Measurements from ENCODE around the gene FABP1.

The FABP1 gene

GRCh38 chr2:88113069-88113468, 14.8 kb downstream of the FABP1 start:
- no peak for DNase-seq

DNA sequence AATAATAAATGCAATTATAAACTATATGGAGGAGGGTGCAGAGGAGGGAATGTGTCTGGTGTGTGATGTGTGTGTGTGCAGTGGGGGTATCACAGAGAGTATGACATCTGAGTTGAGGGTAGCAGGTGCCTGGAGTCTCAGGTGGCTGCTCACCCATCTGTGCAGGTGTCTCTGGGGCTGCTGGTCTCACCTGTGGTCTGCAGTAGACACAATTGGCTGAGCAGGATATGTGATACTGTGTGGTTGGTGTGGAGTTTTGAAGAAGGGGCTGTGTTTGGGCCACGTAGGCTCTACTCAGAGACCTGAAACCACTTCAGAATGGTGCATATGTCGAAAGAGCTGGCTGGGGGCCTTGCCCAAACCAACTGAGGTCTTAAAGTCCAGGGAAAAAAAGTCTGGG, 17.0 kb downstream of the FABP1 start:
- DNase-seq = no peak

DNA sequence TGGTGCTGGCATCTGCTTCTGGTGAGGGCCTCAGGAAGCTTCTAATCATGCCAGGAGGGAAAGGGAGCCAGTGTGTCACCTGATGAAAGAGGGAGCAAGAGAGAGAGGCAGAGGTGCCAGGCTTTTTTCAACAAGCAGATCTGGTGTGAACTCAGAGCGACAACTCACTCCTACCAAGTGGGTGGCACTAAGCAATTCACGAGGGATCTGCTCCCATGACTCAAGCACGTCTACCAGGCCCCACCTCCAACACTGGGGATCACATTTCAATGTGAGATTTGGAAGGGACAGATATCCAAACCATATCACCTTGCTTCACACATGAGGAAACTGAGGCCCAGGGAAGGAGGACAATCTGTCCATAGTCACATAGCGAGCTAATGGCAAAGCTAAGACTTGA, 19.1 kb downstream of the FABP1 start:
- no peak for DNase-seq

DNA sequence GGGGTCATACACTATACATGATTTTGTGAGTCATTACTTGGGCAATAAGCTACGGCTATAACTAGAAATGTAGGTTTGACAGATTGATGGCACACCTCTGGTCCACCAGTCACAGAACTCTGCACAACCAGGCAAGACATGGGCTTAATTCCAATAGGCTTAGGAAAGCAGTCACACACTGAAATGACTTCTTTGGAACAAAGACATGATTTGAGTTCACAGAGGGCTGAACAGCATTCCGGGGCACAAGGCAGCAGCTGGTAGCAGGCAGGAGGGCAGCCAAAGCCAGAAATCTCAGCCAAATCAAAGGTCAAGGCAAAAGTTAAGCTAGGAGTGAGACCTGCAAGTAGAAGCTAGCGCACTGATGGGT, 27.4 kb downstream of the FABP1 start:
- DNase-seq = no peak

DNA sequence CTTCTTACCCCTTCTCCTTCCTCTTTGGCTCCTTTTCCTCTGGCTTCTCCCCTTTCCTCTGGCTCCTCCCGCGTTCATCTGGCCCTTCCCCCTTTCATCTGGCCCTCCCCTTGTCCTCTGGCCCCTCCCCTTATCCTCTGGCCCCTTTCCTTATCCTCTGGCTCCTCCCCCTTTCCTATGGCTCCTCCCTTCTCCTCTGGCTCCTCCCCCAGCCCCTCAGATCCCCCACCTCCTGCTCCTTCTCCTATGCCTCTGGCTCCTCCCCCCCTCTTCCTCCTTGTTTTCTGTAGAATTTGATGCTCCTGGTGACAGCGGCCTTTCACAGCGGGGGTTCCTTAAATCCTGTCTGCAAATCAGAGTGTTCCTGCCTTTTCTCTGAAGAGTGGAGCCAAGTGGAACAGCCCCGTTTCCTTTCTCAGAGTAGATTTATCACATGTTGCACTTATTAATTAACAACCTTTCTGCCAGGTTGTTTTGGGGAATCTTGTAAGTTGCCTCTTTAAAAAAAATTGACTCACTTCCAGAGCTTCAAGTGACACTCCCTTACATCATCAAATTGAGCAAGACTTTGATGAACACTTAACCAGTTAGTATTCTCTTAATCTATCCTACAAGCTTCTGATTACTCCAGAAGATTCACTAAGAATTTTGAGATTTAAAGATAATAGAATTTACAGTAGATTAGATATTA, 27.9 kb downstream of the FABP1 start:
- DNase-seq = no peak

- no peak for DNase-seq
Observed at GRCh38 chr2:88098558-88098900, 29.3 kb downstream of the FABP1 start.

GRCh38 chr2:88097891-88098557, 29.8 kb downstream of the FABP1 start:
- DNase-seq = no peak

GRCh38 chr2:88097192-88097591, 30.7 kb downstream of the FABP1 start:
- no peak for DNase-seq

- no peak for DNase-seq
Observed at GRCh38 chr2:88096708-88097107, 31.2 kb downstream of the FABP1 start.

DNA sequence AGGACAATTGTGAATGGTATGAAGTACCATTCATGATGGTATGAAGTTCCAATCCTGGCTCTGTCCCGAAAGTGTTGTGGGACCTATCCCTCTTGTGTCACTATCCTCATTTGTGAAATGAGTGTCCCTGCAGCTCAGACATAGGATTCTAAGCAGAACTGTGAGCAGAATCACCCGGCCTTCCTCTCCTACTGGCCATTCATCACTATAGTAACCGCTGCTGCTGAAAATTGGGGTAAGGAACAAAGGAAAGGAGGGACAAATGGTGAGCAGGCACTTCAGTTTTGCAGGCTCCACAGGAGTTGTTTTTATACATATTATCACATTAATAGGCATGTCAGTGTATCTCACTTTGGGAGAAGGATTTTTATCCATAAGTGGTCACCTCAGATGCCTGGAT, 32.8 kb downstream of the FABP1 start:
- no peak for DNase-seq

GRCh38 chr2:88092773-88093172, 35.1 kb downstream of the FABP1 start:
- DNase-seq = no peak

- DNase-seq = no peak
Observed at GRCh38 chr2:88091943-88092342, 35.9 kb downstream of the FABP1 start.

- DNase-seq = peak in 2 of 6 experiments; percentile 17 to 45
Observed at GRCh38 chr2:88090446-88091283, 37.2 kb downstream of the FABP1 start.

- no peak for DNase-seq
Observed at GRCh38 chr2:88088999-88089398, 38.9 kb downstream of the FABP1 start.

DNA sequence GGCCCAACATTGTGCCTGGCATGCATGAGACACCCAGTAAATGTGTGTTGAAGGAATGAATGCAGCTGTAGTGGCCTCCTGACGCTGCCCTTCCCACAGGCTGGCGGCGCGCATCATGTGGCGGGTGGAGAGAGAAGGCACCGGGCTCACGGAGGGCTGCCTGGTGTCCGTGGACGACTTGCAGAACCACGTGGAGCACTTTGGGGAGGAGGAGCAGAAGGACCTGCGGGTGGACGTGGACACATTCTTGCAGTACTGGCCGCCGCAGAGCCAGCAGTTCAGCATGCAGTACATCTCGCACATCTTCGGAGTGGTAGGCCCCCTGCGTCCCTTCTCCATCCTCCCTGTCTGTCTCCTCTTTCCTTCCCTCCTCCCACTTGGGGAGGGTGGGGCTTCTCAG, 40.1 kb downstream of the FABP1 start:
- DNase-seq = no peak

DNA sequence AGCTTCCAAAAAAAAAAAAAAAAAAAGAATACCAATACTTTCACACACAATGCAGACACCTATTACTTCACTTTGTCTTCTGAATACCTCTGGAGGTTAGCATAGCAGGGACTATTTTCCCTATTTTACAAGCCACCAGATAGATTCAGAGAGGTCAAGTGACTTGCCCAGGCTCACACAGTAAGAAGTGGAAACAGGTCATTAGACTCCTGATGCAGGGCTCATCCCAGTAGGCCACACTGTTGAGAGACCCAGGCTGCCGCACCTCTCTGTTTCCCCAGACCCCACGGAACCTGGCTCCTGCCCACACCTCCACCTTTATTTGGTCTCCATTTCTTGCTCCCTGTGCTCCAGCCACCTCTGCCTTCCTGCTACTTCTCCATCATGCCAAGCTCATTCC, 40.8 kb downstream of the FABP1 start:
- no peak for DNase-seq

- DNase-seq = no peak
Observed at GRCh38 chr2:88086401-88086800, 41.5 kb downstream of the FABP1 start.

DNA sequence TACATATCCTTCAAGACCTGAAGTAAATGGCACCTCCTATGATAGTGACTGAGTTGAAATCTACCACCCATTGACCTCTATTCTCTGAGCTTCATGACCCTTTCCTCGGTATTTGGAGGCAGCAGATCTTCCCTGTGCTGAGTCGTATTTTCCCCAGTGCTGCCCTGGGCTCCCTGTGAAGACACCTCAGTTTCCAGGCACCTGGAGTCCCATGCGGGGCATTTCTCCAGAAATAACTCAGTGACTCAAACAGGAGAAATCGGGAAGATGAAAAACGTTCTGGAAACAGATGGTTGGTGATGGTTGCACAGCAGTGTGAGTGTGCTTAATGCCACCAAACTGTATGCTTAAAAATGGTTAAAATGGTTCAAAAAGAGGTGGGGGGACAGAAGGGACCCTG, 42.3 kb downstream of the FABP1 start:
- no peak for DNase-seq

- no peak for DNase-seq
Observed at GRCh38 chr2:88085099-88085498, 42.8 kb downstream of the FABP1 start.

DNA sequence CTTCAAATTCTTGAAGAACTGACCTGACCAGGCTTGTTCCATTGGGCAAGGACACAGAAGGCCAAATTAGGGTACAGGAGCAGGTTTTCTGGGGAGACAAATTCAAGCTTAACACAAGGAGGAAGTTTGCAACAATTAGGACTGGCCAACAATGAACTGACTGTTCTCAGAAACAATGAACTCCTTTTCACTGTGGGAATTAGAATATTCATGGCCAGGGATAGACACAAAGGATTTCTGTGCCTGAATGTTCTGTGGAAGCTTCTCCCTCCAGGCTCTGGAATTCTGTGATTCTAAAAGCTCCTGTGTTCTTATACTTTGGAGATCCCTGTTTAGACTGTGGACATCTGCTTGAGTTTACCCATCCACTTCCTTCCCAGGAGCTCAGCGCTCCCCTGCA, 45.1 kb downstream of the FABP1 start:
- no peak for DNase-seq

- DNase-seq = no peak
Observed at GRCh38 chr2:88081924-88082608, 45.8 kb downstream of the FABP1 start.

- DNase-seq = no peak
Observed at GRCh38 chr2:88080545-88080944, 47.3 kb downstream of the FABP1 start.

DNA sequence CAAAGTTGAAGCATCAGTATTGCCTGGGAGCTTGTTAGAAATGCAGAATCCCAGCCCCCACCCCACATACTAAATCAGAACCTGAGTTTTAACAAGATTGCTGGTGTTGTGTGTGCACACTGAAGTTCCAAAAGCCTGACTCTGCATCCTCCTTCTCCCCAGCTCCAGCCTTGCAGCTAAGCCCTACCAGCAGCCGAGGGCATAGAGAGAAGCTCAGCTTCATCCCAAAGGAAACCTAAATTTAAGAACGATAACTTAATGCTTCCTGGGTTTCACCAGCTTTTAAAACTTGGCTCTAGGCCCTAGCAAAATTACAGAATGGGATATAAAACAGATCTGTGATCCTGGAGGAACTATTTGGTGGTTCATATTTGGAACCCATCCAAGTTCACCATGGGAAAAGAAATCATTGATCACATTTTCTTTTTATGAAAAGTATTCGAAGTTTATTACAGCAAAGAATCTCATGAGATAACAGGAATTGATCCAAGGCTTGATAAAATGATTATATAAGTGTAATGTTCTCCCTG, 49.2 kb downstream of the FABP1 start:
- DNase-seq = no peak
